ENCODE measurements around the gene C4orf50.

The C4orf50 gene

GRCh38 chr4:5992171-5992827 is 25.9 kb downstream of the C4orf50 start:
- DNase-seq (ENCODE audit: low spot score), result no peak

- DNase-seq (ENCODE audit: low spot score), result no peak
Measured at GRCh38 chr4:5991405-5991804, 26.8 kb downstream of the C4orf50 start.

GRCh38 chr4:5990446-5991160 is 27.6 kb downstream of the C4orf50 start:
- DNase-seq (ENCODE audit: low spot score), result no peak

GRCh38 chr4:5989236-5990225 is 28.7 kb downstream of the C4orf50 start:
- no peak for DNase-seq (ENCODE audit: low spot score)

- no peak for DNase-seq (ENCODE audit: low spot score)
Measured at GRCh38 chr4:5988086-5988845, 30.0 kb downstream of the C4orf50 start.

- no peak for DNase-seq (ENCODE audit: low spot score)
Measured at GRCh38 chr4:5984843-5985242, 33.4 kb downstream of the C4orf50 start.

GRCh38 chr4:5982156-5982973 is 35.9 kb downstream of the C4orf50 start:
- DNase-seq (ENCODE audit: low spot score), result no peak

- DNase-seq (ENCODE audit: low spot score), result no peak
Measured at GRCh38 chr4:5980436-5981155, 37.6 kb downstream of the C4orf50 start.

GRCh38 chr4:5979981-5980380 is 38.2 kb downstream of the C4orf50 start:
- DNase-seq (ENCODE audit: low spot score), result peak; percentile 52

- no peak for DNase-seq (ENCODE audit: low spot score)
Measured at GRCh38 chr4:5976921-5977320, 41.3 kb downstream of the C4orf50 start.

- DNase-seq (ENCODE audit: low spot score), result no peak
Measured at GRCh38 chr4:5976431-5976830, 41.8 kb downstream of the C4orf50 start.

- peak; percentile 21 for DNase-seq (ENCODE audit: low spot score)
Measured at GRCh38 chr4:5974321-5974720, 43.9 kb downstream of the C4orf50 start.

- no peak for DNase-seq (ENCODE audit: low spot score)
Measured at GRCh38 chr4:5973486-5974220, 44.6 kb downstream of the C4orf50 start.

GRCh38 chr4:5973033-5973432 is 45.2 kb downstream of the C4orf50 start:
- no peak for DNase-seq (ENCODE audit: low spot score)

GRCh38 chr4:5972571-5972970 is 45.7 kb downstream of the C4orf50 start:
- no peak for DNase-seq (ENCODE audit: low spot score)

- DNase-seq (ENCODE audit: low spot score), result no peak
Measured at GRCh38 chr4:5971078-5971450, 47.2 kb downstream of the C4orf50 start.

GRCh38 chr4:5970381-5971077 is 47.7 kb downstream of the C4orf50 start:
- DNase-seq (ENCODE audit: low spot score), result no peak

GRCh38 chr4:5969777-5970176 is 48.5 kb downstream of the C4orf50 start:
- DNase-seq (ENCODE audit: low spot score), result no peak

- no peak for DNase-seq (ENCODE audit: low spot score)
Measured at GRCh38 chr4:5969336-5969735, 48.9 kb downstream of the C4orf50 start.
